C4-2B (cell line): ENCODE results near the gene TRPV4.

ENCODE experiments used
- ZFX ChIP-seq: fragments of 450-650 bp; IDR thresholded peaks from 2 replicates; pipeline ENCODE4 v1.6.1; 2017
- TF ChIP-seq, protein P1 (sequence below): fragments of 450-650 bp; conservative IDR thresholded peaks from 2 replicates; pipeline ENCODE4 v1.5.1; 2017; ENCODE audit warnings: mild to moderate bottlenecking

- TF ChIP-seq, protein P1, sequence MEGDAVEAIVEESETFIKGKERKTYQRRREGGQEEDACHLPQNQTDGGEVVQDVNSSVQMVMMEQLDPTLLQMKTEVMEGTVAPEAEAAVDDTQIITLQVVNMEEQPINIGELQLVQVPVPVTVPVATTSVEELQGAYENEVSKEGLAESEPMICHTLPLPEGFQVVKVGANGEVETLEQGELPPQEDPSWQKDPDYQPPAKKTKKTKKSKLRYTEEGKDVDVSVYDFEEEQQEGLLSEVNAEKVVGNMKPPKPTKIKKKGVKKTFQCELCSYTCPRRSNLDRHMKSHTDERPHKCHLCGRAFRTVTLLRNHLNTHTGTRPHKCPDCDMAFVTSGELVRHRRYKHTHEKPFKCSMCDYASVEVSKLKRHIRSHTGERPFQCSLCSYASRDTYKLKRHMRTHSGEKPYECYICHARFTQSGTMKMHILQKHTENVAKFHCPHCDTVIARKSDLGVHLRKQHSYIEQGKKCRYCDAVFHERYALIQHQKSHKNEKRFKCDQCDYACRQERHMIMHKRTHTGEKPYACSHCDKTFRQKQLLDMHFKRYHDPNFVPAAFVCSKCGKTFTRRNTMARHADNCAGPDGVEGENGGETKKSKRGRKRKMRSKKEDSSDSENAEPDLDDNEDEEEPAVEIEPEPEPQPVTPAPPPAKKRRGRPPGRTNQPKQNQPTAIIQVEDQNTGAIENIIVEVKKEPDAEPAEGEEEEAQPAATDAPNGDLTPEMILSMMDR, result no peak
- no peak for TF ChIP-seq ZFX
Measured at GRCh38 chr12:109793411-109793810, 39.8 kb downstream of the TRPV4 start.
